OCI-LY3 (cell line): Measurements from ENCODE around the gene RTBDN.

Source experiments
- H2AFZ ChIP-seq: fragments of 200-600, 300-600 bp; shearing (Covaris generic); 2 replicates; pipeline ENCODE4 v1.6.0; 2014; ENCODE audit warnings: antibody characterized with exemption, low read depth, low read length
- H3K27ac ChIP-seq: fragments of 200-600, 300-600 bp; sonication (generic); 2 replicates; pipeline ENCODE4 v1.5.1; 2014; ENCODE audit warnings: mild to moderate bottlenecking, low read length, moderate library complexity, mixed read lengths
- H3K27me3 ChIP-seq: fragments of 200-600, 300-600 bp; sonication (generic); 2 replicates; pipeline ENCODE4 v1.6.1; 2014; ENCODE audit warnings: low read depth, low read length, mixed read lengths
- H3K36me3 ChIP-seq: fragments of 200-600, 300-600 bp; sonication (generic); replicated peaks from 2 replicates; pipeline ENCODE3; 2014; ENCODE audit warnings: low read depth, low read length, mixed read lengths
- H3K4me1 ChIP-seq: fragments of 300-600, 200-600 bp; sonication (generic); 2 replicates; pipeline ENCODE4 v1.6.1; 2014; ENCODE audit warnings: low read length, mixed read lengths
- H3K4me2 ChIP-seq: fragments of 200-600, 300-600 bp; sonication (generic); 2 replicates; pipeline ENCODE4 v1.6.1; 2014; ENCODE audit warnings: low read length, mixed read lengths
- H3K4me3 ChIP-seq: fragments of 300-600, 200-600 bp; sonication (generic); 2 replicates; pipeline ENCODE4 v1.5.1; 2014; ENCODE audit warnings: antibody characterized with exemption, mild to moderate bottlenecking, low read length, moderate library complexity
- H3K79me2 ChIP-seq: fragments of 300-600, 200-600 bp; shearing (Covaris generic); 2 replicates; pipeline ENCODE4 v1.6.1; 2014; ENCODE audit warnings: mild to moderate bottlenecking, low read length, mixed read lengths
- H3K9ac ChIP-seq: fragments of 300-600, 200-600 bp; shearing (Covaris generic); 2 replicates; pipeline ENCODE4 v1.6.0; 2014; ENCODE audit warnings: mild to moderate bottlenecking, low read length, moderate library complexity
- H3K9me3 ChIP-seq: fragments of 200-600, 300-600 bp; shearing (Covaris generic); 2 replicates; pipeline ENCODE4 v1.6.1; 2014; ENCODE audit warnings: low read length, mixed read lengths; ENCODE audit not compliant: insufficient read depth
- H4K20me1 ChIP-seq: fragments of 200-600, 300-600 bp; sonication (generic); 2 replicates; pipeline ENCODE4 v1.6.1; 2016; ENCODE audit warnings: low read length, mixed read lengths; ENCODE audit not compliant: insufficient read depth
- EZH2phosphoT487 ChIP-seq: fragments of 200-600 bp; shearing (Covaris generic); IDR thresholded peaks from 2 replicates; pipeline ENCODE4 v1.6.1; 2018; ENCODE audit warnings: antibody characterized with exemption, mixed run types, low read depth
- TF ChIP-seq, protein P1 (sequence below): fragments of 200-600, 300-600 bp; sonication (generic); IDR thresholded peaks from 2 replicates; pipeline ENCODE4 v1.5.1; 2014; ENCODE audit warnings: antibody characterized with exemption, low read length, low read depth

Gene RTBDN

DNA sequence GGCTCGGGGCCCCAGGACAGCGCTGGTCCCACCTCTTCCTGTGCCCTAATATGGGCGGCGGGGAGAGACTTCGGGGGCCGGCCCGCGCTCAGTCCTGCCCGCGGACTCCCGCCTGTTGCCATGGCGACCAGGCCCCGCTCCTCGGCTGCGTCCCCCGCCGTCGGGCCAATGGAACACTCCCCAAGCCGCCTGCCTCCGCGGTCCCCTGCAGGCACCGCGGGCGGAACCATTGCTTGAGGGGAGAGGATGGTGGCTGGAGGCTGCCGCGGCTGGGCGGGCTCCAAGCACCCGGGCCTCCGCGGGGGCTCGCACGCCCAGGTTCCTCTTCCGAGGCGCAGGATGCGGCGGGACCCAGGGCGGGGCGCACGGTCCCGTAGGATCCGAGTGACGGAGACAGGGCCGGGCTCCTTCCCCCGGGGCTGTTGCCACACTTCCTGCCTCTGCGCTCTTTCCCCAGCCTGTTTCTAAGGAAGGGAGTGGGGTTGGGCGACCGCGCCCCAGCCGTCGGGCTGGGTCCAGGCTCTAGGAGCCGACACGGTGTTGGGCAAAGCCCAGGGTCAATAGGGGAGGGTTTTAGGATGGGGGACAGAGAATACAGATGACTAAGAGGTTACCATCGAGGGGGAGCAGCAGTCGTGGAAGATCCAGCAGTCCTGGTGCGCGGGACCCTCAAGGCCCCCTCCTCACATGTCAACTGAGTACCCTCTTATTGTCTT lies 44.3 kb downstream of the RTBDN start:
- H3K27me3 ChIP-seq: no peaks in the 10 kb centered on the region
- H3K9me3 ChIP-seq: no peaks in the 10 kb centered on the region
- peaks cover 16% of the 10 kb centered on the region for H3K36me3 ChIP-seq
- peak overlapping the region; percentile 96 for H3K4me2 ChIP-seq
- H3K27ac ChIP-seq: peak overlapping the region; percentile 97
- H3K9ac ChIP-seq: peak overlapping the region; percentile 100
- peak overlapping the region; percentile 87 for H3K4me3 ChIP-seq
- TF ChIP-seq, protein P1, sequence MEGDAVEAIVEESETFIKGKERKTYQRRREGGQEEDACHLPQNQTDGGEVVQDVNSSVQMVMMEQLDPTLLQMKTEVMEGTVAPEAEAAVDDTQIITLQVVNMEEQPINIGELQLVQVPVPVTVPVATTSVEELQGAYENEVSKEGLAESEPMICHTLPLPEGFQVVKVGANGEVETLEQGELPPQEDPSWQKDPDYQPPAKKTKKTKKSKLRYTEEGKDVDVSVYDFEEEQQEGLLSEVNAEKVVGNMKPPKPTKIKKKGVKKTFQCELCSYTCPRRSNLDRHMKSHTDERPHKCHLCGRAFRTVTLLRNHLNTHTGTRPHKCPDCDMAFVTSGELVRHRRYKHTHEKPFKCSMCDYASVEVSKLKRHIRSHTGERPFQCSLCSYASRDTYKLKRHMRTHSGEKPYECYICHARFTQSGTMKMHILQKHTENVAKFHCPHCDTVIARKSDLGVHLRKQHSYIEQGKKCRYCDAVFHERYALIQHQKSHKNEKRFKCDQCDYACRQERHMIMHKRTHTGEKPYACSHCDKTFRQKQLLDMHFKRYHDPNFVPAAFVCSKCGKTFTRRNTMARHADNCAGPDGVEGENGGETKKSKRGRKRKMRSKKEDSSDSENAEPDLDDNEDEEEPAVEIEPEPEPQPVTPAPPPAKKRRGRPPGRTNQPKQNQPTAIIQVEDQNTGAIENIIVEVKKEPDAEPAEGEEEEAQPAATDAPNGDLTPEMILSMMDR: no peak
- no peak for TF ChIP-seq EZH2phosphoT487
- H3K4me1 ChIP-seq: peaks cover 57% of the 10 kb centered on the region
- peaks cover 50% of the 10 kb centered on the region for H3K79me2 ChIP-seq
- H4K20me1 ChIP-seq: peaks cover 4% of the 10 kb centered on the region; the same call in 1 of the 2 replicates
- H2AFZ ChIP-seq: no peak overlapping the region

DNA sequence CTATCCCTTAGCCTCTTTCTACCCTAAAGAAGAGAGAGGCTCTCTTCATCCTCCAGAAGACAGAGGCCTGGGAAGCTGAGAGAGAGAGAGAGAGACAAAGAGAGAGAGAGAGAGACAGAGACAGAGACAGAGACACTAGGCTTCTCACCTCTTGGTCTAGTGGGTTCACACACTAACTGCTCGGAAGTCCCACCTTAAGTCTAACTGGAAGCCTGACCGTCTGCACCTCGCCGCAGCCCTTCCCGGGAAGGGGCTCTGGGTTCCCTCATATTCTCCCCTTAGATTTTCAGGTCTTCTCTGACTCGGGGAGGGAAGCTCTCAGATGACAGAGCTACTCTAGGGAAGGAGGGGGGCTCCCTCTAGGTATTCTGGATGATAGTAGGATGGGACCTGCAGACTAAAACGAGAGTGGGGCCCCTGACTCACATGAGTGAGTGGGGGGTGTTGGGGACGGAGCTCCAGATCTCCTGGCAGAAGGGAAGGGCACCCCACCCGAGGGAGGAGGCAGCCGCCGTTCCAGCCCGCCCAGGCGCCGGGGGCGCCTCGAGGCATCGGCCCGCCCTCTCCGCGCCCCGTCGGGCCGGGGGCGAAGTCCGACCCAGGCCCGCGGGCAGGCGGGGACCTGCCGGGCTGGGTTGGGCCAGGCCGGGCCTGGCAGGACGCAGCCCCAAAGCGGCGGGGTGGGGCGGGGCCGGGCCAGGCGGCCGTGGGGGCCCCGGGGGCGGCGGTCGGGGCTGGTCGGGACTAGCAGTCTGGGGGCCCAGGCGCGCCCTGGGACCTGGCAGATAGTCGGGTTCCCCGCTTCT lies 45.1 kb downstream of the RTBDN start:
- Histone ChIP-seq H3K36me3 (peaks cover 16% of the 10 kb centered on the region), H3K4me1 (peaks cover 57% of the 10 kb centered on the region), H3K79me2 (peaks cover 42% of the 10 kb centered on the region), H3K9ac (peak overlapping the region; percentile 100), H3K27me3 (no peaks in the 10 kb centered on the region), H4K20me1 (peaks cover 4% of the 10 kb centered on the region; the same call in 1 of the 2 replicates), H3K9me3 (no peaks in the 10 kb centered on the region), H3K4me3 (peak overlapping the region; percentile 87), H2AFZ (no peak overlapping the region), H3K4me2 (peak overlapping the region; percentile 98), H3K27ac (peak overlapping the region; percentile 97)
- TF ChIP-seq, protein P1: no peak
- no peak for TF ChIP-seq EZH2phosphoT487

DNA sequence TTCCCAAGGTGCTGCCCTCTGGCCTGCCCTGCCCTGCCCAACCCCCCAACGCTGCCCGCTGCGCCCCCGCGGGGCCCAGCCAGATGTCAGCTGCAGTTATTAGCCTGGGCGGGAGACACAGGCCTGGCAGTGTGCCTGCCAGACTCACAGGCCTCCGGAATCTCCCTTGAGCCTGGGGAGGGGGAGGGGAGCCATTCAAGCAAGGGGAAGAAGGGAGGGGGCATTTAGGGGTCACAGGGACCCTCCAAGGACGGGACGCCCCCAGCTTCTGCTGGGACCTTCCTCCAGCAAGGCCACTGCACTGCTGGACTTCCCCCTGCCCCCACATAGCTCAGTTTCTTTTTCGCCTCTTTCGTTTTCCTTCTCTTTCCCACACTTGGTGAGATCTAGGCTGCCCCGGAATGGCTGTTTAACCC lies 45.7 kb downstream of the RTBDN start:
- Histone ChIP-seq H3K36me3 (peaks cover 16% of the 10 kb centered on the region), H3K9me3 (no peaks in the 10 kb centered on the region), H3K27ac (peak overlapping the region; percentile 97), H3K4me1 (peaks cover 59% of the 10 kb centered on the region), H3K4me3 (peak overlapping the region; percentile 87), H2AFZ (no peak overlapping the region), H4K20me1 (peaks cover 4% of the 10 kb centered on the region; the same call in 1 of the 2 replicates), H3K9ac (peak overlapping the region; percentile 100), H3K27me3 (no peaks in the 10 kb centered on the region), H3K79me2 (peaks cover 37% of the 10 kb centered on the region), H3K4me2 (peak overlapping the region; percentile 98)
- TF ChIP-seq, protein P1: peak; percentile 45
- no peak for TF ChIP-seq EZH2phosphoT487

DNA sequence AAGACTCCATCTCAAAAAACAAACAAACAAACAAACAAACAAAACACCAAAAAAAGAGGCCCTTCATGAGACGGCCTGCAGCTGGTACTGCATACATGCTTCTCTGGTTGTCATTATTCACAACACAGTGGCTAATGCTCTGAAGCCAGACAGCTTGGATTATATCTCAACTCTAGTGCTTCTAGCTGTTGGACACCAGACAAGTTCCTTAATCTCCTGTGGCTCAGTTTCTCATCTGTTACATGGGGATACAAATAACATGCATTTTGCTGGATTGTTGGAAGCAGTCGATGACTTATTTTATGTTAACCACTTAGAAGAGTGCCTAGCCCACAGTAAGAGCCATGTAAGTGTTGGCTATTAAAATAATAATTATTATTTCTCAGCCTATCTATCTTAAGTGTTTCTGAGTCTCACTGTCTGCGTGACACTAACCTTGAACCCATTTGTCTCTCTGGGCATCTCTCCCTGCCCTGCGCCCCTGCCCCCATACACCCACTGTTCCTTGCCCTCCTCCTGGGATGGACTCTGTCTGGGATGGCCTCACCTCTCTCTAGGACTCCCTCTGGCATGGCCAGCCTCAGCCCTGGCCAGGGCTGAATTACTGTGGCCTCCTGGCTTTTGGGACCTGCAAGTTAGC lies 46.2 kb downstream of the RTBDN start:
- Histone ChIP-seq H3K4me2 (peak overlapping the region; percentile 98), H2AFZ (no peak overlapping the region), H3K9ac (peak overlapping the region; percentile 100), H3K27ac (peak overlapping the region; percentile 97), H3K79me2 (peaks cover 34% of the 10 kb centered on the region), H3K27me3 (no peaks in the 10 kb centered on the region), H3K4me3 (peak overlapping the region; percentile 87), H4K20me1 (peaks cover 4% of the 10 kb centered on the region; the same call in 1 of the 2 replicates), H3K9me3 (no peaks in the 10 kb centered on the region), H3K36me3 (peaks cover 15% of the 10 kb centered on the region), H3K4me1 (peaks cover 64% of the 10 kb centered on the region)
- TF ChIP-seq EZH2phosphoT487: no peak
- TF ChIP-seq, protein P1: no peak
